Esophagus mucosa (tissue), 1 donor: ENCODE measurements around the gene BMX. TPM values are rescaled to one million over a fixed set of nuclear protein-coding genes. Genes with fewer than 3 reads are reported as not detected.

Experiments used
- ATAC-seq: fragments of 200-7000 bp; cut with Tn5 transposase; one replicate; pipeline ENCODE4 v1.9.1; 2020
- total RNA-seq: library from RNA; stranded (reverse); gene quantifications from one replicate; pipeline ENCODE4 v1.2.4, GENCODE V29; 2023
- donor health status: DM: yes; HTN: yes; CAD: no.

Gene BMX
- total RNA-seq, 1 donor from 2014 or later = 1.0 TPM

DNA sequence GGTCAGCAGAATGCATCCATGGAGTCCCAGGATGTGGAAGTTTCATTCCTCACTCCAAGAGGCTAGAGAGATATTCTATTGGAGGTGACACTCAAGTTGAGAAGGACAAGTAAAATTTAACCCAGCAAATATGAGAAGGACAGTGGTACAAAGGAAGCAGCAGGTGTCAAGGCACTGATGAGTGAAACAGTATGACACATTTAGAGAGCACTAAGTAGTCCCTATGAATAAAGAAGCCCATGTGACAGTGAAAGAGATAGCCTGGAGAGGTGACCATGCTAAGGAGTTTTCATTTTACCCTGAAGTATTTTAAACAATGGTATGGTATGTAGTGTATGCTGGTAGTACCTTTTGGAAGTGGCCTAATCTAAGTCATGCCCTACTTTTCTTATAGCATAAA lies 9.2 kb downstream of the BMX start:
- ATAC-seq = no peak

DNA sequence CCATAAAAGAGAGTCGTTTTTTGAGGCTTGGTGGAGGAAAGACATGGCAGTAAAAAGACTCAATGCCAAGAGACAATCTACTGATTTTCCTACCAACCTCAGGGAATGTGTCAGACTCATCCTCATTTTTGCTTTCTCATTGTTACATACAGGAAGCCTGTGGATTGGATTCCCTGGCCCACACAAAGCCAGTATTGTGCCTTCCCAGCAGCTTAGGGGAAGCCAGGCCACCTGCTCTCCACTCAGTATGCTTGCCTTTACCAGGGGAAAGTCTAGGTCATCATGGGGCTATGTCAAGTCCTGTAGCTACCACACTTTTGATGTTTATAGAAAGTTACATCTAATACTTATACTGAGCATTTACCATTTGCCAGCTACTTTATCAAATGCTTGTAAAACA lies 11.0 kb downstream of the BMX start:
- ATAC-seq = no peak

DNA sequence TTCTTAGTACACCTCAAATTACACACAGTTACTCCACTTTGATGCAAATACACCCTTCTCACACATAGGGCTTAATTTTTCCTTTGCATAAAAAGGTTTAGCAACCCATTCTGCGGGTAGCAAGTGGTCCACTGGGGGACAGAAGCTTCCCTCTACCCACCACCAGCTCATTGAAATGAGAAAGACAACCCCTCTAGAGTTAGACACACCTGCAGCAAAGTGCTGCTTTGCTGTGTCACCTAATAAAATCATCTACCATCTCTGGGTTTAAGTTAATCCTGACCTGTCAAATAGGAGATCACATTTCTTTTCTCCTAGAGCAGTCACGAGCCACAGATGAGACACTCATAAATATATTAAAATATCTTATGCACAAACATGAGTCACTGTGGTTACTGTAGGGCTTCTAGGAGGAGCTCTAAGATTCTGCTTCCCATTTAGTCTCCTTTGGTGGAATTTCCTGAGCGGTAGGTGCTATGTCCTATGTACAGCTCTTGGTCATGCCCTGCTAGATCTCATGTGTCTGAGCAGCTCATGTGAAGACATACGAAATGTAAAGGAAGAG lies 11.9 kb downstream of the BMX start:
- peak; percentile 73 for ATAC-seq

DNA sequence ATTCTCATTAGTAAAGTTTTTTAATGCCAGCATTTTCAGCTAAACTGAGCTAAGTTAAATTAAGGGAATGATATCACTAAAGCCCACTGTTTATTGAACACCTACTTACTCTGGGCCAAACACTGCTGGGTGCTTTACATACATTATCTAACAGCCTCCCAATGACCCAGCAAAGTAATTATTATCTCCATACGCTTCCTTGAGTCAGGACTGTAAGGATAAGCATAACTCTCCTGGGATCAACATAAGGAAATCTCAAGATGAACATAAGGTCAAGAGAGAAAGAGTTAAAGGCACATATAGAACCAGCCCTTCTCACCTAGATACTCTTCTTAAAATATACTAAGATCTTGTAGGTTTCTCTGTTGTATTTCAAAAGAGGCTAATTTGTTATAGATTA lies 13.7 kb downstream of the BMX start:
- ATAC-seq = no peak

DNA sequence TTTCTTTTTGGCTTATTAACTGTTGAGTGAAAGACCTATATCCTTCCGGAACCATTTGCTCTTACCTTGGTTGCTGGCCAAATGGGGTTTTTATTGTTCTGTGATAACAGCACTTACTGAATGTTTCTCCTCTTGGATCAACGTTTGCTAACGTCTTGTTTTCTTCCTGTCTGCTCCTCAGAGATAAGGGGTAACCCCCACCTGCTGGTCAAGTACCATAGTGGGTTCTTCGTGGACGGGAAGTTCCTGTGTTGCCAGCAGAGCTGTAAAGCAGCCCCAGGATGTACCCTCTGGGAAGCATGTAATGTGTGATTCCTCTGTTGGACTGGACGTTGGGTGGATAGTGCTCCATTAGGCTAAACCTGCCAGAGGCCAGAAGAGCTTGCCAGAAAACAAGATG lies 15.3 kb downstream of the BMX start:
- no peak for ATAC-seq

DNA sequence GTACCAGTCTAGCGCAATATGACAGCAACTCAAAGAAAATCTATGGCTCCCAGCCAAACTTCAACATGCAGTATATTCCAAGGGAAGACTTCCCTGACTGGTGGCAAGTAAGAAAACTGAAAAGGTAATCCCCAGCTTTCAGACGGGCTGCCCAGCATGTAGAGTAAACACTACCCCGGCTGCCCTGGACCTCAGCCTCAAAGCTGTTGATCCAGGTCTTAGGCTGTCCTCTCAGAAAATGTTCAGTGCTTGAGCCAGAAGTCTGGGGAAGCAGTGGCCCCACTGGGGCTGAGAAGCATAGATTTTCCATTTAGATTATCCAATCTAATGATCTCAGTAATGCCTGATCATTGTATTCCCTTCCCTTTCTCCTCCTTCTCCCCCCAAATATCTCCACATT lies 21.9 kb downstream of the BMX start:
- ATAC-seq = no peak

DNA sequence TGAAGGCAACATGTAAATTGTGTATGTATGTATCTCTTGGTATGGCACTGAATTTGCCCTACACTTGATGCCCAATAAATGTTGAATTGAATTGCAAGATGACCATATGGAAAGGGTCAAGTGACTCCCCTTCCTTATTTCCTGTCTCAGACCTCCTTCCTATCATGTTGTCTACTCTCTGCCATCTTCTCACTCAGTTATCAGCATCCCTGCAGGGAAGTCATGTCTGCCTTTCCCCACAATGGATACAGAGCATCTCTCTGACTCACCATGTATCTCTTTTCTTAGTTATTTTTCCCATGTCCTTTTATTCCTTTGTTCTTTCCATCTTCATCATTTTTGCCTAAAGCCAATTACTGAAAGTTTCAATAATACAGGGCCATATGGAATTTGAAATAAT lies 22.5 kb downstream of the BMX start:
- no peak for ATAC-seq

DNA sequence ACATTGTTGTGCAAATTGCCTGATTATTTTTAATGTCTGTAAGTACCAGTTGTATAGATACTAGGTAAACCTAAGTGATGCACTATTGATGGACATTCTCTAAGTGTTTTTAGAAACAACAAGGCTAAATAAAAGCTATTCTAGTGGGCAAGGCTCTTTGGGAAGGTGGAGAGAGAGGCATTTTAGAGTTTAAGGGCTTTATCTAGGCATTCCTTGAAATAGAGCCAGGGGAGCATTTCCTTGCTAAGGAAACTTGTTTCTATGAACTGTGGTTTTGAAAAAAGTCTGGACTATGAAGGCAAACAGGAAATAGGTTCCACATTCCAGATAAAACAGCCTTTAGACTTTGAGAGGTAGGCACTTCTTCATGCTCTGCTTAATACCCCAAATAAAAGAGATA lies 23.8 kb downstream of the BMX start:
- no peak for ATAC-seq

DNA sequence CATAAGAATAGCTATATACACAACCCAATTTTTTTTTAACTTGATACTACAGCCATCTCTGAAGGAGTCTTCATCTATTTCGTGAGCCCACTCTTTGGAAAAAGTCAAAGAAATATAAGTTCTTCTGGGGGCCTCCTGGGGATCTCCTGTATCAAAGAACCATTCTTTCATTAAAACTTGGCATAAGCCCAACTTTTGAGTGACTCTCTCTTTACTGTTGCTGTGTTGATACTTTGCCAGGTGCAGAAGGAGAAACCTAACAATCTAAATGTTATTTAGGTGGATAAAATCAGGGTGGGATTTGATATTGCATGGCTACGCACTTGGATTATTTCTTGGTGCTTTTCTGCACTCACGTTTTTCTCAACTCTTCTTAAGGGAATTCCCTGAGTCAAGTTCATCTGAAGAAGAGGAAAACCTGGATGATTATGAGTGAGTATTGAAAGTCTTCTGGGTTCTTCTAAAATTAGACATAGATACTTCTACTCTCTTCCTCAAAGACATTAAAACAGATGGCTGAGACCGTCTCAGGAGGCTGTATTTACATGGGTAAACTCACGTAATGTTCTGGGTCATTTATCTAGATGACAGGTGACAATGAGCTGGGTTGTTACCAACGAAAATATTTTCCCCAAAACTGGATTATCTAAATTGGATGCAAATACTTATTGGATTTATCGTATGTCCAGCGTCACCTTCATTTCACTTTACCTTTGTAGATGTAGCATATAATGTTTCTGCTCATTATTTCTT lies 25.2 kb downstream of the BMX start:
- no peak for ATAC-seq

DNA sequence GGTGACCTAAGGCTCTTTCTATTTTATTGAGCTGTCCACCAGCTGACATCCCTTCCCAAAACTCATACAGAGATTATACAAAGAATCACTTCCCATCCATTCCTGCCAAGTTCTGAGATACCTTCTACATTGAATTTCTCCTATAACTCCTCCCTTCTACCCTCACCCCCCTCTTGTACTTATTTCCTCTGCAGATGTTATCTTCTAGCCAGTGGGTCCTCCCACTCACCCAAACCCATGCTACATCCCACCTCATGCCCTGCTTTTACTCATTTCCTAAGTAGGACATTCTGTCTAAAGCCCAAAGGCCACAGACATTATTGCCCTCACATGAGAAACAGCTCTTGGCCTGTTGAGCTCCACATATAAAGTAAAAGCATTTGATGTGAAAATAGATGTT lies 28.6 kb downstream of the BMX start:
- no peak for ATAC-seq

DNA sequence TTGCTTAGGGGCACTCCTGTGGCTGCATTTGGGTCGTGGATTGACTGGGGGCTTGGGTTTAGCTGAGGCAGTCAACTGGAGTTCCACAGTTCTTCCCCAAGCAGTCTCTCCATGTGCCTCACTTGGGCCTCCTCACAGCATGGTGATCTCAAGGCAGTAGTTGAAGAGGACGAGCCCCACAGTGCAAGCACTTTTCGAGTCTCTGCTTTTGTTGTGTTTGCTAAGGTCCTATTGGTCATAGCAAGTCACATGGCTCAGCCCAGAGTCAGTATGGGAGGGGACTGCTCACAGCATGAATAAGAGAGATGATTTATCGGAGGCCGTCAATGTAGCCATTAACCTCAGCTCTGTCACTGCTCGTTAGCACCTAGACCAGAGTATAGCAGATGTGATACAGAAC lies 29.7 kb downstream of the BMX start:
- no peak for ATAC-seq

DNA sequence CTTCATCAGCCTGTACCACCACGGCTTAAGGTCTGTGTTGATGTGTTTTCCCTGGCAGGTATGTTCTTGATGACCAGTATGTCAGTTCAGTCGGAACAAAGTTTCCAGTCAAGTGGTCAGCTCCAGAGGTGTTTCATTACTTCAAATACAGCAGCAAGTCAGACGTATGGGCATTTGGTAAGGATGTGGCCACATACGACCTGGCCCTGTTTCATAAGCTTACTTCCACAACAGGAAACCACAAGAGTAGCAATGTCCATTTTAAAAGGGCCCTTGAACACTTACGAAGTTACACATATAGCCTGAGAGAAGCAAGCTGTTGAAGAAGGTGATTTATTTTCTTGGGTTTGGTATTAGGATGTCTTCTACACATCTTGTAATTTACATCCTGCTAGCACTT lies 46.1 kb downstream of the BMX start:
- ATAC-seq = no peak

DNA sequence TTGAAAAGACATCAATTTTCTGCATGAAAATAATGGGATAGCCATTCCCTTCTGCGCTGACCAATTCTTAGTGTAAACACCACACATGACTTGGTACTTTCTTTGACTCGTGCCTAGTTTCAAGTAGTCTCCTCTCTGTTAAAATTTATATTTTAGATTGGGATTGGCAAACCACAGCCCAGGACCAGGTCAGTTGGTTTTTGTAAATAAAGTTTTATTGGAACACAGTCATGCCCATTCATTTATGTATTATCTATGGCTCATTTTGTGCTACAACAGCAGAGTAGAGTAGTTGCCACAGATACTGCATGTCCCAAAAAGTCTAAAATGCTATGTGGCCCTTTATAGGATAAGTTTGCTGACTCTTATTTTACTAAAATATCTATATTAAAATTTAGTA lies 46.7 kb downstream of the BMX start:
- ATAC-seq = no peak

DNA sequence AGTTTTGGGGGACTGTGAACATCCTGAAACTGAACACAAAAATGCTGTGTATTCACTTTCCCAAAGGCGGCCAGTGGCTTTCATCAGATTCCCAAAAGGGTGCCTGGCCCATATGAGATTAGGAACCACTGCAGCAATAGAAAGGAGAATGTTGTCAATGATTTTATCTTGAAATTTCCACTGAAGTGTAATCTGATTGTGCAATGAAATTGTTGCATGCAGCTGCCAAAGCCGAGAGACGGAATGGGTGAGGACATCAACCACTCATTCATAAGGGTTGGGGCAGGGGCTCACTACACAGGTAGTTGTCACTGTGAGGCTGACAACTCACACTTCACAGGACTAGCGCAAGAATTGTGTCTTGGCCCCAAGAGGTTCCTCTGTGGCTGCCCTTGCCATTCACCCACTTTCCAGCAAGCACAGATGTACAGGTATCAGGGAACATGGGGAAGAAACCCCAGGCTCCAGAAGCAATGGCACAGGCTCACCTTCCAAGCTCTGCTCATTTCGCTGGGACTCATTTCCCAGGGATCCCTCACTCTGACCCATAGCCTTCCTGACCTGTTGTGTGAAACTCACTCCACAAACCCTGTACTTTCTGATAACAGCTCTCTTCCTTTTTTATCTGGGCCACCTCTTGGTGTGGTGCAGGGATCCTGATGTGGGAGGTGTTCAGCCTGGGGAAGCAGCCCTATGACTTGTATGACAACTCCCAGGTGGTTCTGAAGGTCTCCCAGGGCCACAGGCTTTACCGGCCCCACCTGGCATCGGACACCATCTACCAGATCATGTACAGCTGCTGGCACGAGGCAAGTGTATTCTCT lies 48.8 kb downstream of the BMX start:
- ATAC-seq = no peak

DNA sequence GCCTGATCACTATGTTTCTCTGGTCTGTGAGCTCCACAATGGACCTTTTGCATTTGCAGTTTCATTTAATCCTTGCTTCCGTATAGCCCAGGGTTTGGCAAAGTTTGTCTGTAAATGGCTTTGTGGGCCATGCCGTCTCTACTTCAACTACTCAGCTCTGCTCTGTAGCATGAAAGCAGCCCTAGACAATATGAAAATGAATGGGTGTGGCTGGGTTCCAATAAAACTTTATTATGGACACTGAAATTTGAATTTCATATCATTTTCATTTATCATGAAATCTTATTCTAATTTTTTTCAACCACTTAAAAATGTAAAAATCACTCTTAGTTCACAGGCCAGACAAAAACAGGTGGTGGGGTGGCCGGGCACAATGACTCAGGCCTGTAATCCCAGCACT lies 58.6 kb downstream of the BMX start:
- ATAC-seq = no peak

DNA sequence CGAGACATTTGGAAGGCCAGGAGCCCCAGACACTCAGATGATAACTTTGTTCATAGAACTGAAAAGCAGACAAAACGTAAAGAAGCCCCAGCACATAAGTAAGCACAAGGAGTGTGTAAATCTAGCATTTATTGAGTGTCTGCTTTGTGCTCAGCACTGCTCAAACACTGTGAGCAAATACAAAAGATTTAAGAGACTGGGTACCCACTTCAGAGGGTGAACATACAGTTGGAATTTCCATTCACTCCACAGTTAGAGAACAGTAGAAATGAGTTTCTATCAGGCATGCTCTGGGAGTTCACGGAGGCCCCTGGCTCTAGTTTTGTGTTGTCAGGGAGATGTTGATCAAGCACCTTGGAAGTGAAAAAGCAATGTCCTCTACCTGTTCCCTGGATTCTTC lies 60.3 kb downstream of the BMX start:
- no peak for ATAC-seq

DNA sequence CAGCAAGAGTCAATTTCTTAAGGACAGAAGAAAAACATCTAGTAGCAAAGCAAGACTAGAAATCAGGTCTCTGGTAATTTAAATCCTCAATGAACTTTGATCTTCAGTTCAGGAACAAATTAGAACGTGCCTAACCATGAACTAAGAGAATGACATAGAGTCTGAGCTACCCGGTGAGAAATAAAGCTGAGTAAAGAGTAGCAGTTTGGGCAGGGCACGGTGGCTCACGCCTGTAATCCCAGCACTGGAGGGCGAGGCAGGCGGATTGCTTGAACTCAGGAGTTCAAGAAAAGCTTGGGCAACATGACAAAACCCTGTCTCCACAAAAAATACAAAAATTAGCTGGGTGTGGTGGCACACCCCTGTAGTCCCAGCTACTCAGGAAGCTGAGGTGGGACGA lies 62.4 kb downstream of the BMX start:
- ATAC-seq = peak; percentile 87

DNA sequence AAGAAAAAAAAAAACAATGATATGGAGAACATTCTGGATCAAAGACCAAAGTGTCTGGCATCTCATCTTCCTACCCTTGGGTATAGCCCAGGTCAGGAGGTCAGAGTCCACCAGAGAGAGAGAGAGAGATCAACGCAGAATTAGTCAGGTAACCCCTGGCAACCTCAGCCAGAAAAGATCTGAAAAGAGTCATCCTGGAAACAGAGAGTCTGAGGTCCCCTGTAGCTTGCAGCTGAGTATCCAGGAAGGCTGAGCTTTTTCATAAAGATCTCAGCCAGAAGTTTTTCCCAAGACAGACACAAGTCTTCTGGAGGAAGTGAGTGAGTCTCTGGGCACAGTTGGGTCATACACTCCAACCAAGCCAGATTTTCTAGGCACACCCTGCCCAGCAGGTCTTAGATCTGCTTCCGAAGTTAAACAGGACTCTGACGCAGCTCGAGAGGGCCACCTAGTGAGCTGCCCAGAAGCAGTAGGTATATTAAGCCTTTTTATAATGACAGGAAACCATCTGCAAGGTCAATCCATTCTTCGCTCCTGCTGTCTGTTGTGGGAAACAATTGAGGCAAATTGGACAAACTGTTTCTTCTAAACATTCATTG lies 64.5 kb downstream of the BMX start:
- peak; percentile 98 for ATAC-seq

DNA sequence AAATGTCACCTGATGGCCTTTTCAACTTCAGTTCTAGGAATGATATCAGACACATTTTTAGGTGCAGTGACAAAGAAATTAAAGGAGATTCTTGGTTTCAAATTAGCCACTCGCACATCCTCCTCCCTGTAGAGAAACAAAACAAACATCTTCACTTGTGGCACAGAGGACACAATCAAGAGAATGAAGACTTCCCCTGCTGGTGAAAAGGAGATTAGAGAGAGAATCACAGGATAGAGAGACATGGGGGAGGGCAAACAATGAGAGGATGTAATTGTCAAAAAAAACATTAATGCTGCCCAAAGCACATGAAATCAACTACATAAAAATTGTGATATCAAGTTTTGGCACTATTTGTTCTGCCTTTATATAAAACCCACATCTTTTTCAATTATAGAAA lies 65.6 kb downstream of the BMX start:
- ATAC-seq = no peak

DNA sequence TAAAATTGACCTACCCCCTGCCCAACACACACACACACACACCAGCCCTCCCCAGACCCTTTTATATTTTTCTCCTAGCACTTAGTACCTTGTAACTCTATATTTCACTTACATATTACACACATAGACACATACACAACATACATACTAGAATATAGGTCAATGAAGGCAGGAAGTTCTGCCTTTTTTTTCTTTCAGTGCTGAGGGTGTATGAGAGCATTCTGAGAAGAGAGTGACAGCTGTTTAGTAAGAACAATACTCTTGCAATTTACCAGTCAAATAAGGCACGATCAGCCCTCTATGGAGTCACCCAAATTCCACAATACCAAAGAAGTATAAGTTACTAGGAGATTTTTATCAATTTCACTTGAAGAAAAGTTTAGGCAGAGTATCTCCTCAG lies 66.7 kb downstream of the BMX start:
- no peak for ATAC-seq

DNA sequence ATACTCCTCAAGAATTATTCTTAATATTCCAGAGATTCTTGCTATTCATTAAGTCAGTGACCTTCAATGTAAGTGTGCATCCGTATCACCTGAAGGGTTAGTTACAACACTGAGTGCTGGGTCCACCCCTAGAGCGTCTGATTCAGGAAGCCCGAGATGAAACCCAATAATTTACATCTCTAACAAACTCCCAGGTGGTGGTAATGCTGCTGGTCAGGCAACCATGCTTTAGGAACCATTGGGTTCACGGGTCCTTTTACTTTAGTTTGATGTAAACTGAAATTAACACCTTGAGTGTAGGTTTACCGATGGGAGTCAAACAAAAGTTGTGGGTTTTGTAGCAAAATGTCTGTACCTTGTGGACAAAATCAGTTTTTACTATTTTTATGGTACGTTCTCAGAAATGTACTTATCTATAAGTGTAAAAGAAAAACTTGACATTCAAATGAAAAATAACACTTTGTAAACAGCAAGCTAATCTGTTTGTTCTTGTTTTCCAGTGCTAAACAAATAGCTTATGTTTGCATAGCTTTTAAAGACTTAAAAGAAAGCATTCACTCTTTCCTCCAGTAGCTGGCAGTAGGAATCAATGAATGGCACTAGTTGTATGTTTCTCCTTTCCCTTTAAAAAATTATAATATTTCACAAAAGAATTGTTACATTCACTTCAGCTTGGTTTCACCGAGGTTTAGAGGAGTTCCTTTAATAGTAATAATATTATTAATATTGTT lies 67.4 kb downstream of the BMX start:
- ATAC-seq = no peak

DNA sequence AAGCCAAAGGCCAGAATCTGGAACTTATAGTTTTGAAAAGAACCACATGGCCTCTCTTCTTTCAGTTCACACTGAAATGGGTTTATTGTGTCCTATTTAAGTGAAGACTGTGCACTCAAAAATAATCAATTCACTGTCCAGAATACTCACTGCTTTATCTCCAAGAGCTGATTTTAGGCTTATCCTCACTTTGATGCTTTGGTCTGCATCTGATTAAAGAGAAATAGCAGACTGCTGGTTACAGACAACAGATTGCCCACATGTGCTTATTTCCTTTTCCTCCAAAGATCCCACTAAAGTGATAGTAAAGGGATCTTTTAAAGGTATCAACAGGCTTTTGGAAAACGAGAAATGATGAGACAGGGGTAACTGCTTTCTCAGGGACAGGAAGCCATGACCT lies 69.5 kb downstream of the BMX start:
- ATAC-seq = no peak

DNA sequence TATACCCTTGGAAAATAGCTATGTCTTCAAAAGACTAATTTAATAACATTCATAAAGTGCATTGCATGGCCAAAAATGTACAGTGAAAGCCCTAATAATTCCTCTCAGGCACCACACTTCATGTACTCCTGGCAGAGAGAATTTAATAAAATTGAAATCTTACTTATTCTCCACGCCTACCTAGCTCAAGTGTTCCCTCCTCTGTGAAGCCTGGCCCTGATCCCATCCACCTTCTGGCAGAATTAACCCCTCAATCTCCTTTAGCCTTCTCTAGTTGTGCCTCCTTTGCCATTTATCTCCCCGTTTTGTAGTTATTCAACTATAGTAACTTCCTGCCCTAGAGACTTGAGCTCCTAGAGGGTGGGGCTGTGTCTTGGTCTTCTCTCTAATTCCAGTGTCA lies 73.4 kb downstream of the BMX start:
- ATAC-seq = no peak
